Stimulated activated CD4-positive, alpha-beta T cell treated with anti-CD3 and anti-CD28 coated beads, TNF-alpha, amount 100 ng/mL, for 48 hours (primary cell): ENCODE results near the gene NEGR1.

Source experiments
- DNase-seq, 3 donors: peaks; one replicate each; pipeline ENCODE4 v3.0.0-alpha.2; 2020; ENCODE audit warnings: low read depth in 3 of 3

NEGR1 gene

DNA sequence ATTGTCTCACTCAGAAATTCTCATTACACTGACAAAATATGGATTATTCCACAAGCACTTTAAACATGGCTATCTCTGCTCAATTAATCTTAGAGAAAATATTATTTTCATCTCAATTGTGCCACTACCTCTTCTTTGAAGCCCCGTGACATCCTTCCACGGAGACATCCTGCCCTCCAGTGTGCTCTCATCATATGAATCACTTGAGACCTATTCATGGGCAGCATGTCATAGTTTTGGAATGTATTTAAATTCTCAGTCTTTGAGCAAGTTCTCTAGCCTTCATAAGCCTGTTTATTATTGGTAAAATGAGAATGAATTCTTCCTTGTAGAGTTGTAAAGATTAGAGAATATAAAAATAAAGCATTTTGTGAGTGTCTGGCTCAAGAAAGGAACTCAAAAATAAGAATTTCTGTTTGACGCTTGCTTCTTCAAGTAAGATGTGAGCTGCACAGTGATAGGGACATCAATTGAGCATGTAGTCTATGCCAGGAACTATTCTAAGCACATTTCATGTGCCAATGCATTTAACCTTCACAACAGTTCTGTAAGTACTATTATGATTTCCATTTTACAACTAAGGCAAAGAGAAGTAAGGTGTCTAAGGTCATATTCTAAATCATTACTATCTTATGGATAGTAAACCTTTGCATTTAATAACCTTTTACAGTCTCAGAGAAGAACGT lies 644.1 kb downstream of the NEGR1 start:
- no peak for DNase-seq

DNA sequence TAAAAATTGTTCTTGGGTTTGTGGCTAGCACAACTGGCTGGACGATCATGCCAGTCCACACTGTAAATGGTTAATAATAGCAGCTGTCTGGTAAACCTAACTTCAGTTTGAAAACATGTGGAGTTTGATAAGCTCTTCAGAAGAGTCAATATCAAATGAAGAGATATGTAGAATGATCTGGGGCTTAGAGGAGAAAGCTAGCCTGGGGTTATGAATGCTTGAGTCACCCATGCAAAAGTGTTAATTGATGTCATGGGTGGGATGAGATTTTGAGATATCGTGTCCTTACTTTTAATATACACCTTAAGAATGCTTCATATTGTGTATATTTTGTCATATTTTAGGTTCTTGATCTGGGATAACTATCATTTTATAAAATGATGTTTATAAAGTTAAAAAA lies 646.8 kb downstream of the NEGR1 start:
- no peak for DNase-seq

DNA sequence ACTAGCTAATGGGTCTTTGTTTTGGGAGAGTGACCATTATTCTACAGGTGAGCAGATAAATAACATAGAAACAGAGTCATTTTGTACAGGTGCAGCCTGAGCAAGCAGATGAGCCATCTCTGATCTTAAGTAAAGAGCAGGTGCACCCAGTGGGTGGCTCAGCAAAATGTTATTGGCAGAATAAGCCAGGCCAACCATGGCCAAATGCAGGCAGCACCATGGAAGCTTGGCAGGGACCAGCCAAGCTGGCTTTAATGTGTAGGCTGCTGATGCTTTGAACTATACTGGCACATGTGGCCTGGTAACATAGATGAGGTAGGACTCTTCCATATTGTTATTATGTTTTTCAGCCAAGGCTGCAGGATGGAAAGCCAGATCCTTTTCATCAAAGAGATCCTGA lies 648.2 kb downstream of the NEGR1 start:
- DNase-seq = no peak

DNA sequence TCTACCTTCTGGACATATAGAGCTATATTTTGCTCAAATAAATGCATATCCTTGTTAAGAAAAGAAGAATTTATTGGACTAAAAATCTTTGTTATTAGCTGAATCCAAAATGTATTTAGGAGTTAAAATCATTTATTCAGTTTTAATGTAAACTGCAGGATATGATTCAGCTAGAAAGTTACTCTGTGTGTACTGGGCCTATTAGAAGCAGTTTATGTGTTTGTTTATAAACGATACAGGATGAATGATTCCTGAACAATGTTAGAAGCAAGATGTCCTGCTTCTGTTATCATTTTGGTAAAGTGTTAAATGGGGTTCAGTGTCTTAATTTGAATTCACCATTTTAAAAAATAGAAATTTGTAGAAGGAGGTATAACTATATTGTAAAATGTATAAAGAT lies 652.3 kb downstream of the NEGR1 start:
- no peak for DNase-seq

DNA sequence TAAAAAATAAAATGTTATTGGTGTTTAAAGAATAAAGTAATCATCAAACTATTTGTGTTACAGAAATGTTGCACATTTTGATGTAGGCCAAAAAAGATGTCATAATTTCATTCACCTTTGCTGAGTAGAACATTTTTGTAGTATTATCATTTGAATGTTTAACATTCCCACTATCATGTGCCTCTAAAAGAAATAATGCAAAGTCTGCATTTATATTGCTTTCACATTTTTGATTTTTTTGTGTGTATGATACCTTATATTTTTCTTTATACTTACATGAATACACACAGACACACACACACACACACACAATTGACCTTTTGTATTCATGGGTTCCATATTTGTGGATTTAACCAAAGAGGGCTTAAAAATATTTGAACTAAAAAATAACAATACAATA lies 657.3 kb downstream of the NEGR1 start:
- no peak for DNase-seq

DNA sequence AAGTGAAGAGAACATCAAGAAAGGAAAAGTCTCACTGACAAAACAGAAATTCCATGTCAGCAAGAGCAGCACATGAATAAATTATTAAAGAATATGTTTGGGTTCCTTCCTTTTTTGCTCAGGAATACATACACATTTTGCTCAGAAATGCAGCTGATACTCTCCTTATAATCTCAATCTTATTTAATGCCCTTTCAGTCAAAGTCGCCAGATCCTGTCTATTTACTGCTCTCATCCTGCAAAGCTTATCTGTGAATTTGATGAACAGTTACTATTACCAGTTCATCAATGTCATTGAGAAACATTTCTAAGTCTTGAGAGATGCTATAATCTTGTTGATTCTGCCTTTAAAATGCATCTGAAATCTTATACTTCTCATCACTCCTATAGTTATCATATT lies 658.5 kb downstream of the NEGR1 start:
- DNase-seq = no peak

DNA sequence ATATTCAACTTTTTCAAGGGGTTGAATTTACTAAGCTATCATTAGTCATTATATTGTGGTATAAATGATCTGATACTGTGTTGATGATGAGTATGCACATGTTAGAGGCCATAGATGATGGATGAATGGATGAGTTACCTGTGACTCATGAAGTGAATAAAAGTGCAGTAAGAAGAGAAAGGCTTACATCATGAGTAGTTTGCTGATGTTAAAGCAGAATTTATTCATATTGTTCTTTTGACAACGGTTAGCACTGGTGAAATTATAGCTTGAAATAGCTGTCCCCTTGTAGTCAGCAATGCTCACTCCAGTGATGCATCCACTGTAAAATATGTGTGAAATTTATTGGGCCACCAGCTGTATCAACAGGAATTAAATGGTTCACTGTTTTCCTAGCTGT lies 660.6 kb downstream of the NEGR1 start:
- no peak for DNase-seq

DNA sequence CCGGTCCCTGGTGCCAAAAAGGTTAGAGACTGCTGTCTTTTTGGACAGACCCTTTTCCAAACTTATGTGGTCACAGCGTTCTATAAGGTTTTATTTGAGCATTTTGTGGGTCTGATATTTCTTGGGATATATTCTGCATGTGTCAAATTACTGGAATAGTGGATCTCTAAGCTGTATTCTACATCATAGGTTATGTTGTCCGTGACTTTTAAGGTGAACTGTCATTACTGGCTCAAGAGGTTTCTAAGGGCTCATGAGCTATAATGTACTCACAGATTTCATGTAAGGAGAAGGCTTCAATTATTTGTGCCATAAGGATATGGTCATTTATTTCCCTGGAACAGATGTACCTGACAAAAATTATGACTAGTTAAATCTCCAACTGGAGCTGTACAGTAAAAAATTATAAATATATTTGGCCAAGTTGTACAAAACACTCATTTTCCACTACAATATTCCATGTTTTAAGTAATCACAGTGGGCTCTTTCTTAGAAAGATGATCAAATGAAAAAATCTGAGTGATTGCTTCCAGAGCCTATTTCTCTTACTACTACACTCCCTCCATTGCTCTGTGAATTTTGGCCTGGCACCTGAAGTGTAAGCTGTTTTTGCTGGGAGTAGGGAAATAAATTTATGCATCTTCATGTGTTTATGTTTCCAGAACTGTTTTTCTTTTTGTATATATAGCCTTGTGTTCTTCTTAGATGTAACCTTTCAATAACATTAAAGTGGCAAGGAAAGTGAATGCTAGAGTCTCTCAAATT lies 663.4 kb downstream of the NEGR1 start:
- DNase-seq = no peak

DNA sequence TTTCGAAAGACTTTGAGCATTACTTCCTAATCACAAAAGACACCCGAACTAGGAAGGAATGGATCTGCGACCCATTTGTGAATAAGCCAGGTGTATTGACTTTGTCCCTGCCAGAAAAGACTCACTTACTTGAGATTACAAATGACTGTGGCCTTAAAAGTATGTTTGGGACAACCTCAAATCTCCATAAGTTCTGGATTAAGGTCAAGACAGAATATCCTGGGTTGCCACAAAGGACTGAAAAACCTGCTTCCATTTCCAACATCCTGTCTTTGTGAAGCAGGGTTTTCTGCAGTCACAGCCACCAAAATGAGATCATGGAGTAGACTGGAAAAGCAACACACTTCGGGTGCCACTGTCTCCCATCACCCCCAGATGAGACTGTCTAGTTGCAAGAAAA lies 664.1 kb downstream of the NEGR1 start:
- no peak for DNase-seq

DNA sequence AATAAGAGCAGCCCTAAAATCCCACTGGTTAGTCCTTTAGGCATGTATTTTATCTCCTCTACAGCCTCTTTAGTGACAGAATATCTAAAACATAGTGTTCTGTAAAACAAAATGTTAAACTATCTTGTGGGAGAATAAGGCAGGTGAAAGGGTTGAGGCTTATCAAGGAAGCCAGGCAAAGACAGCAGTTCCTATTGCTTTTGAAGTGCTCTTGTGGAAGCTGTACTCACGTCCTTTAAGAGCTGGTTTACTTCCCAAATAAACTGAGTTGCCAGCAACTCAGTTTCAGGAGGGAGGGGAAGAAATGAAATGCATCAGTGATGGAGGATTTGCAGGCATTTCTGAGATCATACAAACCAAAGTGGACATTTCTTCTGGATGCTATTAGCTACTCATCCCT lies 671.9 kb downstream of the NEGR1 start:
- no peak for DNase-seq

DNA sequence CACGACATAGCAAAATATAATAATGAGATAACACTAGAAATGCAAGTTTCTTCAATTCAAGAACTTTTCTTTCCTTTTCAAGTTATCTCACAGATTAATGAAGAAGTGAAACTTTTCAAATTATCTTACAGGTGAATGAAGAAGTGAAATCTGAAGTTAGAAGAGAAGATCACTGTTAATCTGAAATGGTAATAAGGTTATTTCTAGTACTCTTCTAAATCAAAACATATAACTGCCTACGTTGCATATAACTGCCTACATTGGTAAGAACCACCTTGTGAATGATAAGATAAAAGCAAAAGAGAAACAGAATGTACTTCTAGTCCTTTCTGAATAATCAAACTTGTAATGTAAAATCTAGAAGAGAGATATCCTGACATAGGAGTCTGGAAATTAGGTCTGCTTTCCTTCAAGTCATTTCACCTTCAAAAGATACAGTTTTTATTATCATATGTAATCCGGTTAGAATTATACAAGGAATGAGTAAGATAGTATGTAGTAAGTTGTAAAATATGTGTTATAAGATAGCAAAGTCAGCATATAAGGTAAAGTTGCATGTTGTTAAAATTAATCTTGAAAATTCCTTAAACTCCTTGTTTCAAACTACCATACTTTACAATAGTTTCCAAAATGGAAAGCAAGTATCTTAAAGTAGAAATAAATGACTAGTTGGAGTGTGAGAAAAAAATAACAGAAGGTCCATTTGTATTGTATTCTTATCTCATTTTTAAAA lies 679.1 kb downstream of the NEGR1 start:
- DNase-seq = no peak

DNA sequence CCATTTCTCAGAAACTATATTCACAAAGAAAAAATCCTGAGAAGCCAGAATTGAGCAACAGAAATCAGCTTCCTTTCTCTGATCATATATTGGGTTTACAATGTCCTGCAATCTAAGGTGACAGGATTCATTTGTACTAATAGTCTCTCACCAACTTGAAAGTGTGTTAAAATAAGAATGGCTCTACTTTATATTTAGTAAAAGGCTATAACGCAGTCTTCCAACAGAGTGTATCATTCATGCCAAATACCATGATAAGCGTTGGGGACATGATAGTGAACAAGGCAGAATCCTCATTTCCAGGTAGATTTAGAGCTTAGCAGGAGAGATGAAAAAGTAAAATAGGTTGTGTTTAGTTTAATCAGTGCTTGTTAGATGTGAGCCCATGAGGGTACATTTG lies 682.3 kb downstream of the NEGR1 start:
- no peak for DNase-seq

DNA sequence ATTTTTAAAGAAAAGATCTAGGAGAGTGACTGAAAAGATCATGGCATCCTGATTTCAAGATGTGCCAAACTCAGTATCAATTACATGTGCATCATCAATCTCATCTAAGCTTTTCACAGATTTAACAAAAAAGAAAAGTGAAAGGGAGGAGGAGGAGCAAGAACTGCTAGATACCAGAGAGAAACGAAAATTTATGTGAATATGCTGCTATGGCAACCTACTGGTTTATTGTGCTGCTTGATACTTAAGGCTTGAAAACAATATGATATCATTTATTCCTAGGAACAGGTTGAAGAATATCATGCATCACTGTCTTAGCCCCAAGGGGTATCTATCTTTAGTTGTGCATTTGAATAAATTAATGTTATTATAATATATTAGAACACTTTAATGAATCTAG lies 683.0 kb downstream of the NEGR1 start:
- no peak for DNase-seq

DNA sequence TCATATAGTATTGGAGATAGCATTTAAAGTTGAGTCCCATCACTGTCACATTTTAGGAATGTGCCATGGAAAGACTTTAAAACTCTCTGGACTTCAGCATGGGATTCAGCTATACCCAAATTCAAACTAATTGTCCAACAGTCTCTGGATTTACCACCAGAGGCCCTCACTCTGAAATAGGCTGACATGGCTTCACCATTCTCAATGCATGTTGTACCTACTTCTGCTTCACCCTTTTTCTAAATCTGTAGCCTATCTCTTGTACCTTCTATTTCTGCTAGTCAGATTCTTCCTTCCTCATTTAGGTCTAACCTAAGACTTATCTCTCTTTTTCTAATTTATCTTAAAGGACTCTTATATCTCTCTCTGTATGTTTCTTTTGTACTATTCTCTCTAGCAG lies 688.8 kb downstream of the NEGR1 start:
- no peak for DNase-seq

DNA sequence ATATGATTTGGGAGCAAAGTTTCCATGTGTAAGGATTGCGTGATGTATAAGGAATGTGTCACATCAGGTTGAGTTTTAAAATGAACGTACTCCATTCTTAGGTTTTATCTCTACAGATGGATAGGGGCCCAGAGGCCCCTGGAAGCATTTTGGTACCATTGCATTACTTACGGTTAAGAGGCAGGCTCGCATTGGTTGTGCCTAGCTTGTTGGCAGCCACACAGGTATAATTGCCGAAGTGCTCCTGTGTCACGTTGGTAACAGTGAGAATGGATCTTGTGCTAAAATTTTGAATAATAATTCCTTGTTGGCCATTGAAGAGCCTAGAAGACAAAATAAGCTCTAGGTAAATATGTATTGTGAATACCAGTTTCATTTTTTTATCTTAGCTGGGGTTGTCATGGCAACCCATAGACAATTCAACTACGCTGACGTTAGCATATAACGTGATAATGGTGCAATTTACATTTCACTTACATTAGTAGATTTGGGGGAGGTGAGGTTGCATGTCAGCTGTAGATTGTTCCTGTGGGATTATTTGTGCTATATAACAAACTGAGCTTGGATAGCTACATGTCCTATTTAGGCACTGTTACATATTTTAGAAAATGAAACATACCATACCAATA lies 689.6 kb downstream of the NEGR1 start:
- DNase-seq = no peak

DNA sequence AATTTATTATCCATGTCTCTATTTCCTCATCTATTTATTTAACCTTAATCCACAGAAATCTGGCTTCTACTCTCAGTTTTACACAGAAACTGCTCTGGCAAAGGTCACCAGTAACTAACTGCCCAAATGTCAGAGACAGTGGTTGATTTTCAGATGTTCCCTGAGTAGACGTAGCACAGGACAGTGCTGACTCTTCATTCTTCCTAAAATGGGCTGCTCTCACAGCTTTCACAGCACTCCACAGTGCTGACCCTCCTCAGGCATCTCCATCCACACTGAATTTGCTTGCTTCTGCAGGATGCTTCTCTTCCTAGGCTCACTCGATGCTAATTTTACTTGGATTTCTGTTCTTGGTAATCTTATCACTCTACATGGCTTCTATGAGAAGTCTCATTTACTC lies 693.3 kb downstream of the NEGR1 start:
- DNase-seq = no peak

DNA sequence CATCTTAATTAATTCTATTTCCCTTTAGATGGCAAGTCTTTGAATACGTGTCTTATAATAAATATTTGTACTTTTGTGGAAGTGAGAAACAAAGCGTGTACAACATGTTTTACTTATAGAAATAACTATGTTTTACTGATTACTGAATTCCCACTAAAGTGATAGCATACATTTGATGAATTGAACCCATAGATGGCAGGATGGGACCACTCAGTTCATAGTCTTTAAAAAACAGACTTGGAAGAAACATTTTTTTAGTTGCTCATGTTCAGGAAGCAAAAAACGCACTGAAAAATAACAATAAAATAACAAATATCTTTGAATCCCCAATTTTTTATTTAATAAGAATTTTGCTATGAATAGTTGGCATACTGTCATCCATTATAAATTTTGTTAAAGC lies 694.4 kb downstream of the NEGR1 start:
- DNase-seq = no peak

DNA sequence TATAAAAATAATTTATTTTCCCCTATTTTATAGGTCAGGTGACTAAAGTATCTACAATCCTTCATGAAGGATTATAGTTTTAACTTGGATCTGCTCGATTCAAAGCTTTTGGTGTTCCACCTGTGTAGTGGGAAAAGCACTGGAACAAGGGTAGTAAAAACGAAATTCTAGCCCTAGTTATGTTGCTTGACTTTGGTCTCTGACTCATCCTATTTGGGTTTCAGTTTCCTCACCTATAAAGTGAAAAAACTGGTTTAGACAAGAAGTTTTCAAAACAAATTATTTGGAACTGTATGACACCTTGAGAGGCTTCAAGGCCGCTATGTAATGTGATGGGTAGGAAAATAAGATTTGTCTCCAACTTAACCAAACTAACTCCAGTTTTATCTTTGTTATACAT lies 696.3 kb downstream of the NEGR1 start:
- no peak for DNase-seq

DNA sequence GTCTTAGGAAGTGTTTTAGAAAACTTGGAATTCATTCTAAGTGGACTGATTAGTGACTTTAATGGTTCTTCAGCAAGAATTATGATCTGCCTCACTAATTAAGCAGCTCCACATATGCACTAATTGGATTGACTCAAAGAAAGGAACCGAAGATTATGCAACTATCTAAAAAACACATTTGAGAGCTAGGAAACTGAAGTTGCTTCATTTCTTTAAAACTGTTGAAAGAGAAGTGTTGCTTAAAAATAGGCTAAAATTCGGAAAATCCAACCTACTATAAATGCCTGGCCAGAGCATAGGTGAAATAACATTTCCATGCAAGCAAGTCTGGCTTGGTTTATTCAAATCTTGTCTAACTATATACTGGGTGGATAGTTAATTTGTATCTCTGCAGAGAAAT lies 698.6 kb downstream of the NEGR1 start:
- no peak for DNase-seq

DNA sequence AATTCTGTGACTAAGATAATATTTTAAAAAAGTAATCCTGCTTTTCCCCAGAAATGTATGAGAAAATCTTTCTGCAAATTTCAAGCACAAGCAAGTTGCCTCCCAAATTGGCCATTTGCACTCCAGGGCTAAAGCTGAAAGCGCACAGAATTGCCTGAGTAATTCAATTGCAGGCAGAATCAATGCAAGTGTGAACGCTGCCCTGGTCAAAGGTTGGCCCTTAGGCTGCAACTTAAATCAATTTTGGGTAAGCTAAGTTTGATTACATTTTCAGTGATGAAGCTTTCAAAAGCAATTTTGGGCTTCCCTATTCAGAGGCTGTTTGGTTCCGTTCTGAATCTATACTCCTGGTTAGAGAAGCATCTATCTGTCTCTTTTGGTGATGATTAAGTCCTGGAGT lies 699.7 kb downstream of the NEGR1 start:
- DNase-seq = no peak

DNA sequence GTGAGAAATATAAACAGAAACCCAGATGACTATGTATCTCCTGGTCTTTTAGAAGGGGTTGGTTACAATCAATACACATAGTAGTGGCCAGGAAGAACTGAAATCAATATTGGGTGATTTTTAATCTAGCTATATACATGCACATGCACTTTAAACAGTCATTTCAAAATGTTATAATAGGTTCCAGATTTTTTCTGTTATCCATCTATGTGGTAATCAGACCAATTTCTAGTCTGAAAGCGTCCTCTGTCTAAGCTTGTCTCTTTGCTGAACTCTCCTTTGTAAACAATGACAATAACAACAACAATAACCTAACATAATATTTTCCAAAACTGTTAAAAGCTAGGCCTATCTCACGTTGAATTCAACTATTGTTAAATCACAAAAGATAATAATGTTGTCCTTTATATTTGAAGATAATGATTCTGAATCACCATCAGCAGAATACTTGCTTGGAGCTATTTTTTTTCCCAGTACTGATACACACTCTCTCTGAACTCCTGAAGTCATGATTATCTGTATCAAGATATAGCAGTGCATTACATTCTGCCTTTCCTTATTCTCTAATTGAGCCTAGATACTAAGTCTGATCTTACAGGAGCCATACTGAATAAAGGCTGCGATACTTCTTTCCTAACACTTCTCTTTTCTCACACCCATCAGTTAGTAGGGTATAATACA lies 704.7 kb downstream of the NEGR1 start:
- no peak for DNase-seq

DNA sequence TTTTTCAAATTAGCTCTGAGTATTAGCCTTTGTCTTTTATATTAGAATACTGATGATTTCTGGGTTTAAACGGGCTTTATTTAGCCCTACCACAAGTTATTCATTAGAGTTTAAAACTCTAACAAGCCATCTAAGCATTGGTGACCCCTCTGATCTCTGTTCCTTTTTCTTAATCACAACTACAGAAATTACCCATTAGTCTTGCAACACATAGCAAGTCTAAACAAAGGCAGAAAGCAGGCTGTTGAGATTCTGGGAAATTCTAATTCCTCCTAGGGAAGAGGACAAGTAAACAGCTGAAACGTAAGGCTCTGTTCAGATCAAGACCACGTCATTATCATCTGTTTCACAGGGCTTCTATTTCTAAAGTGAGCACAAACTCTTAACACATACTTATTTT lies 710.3 kb downstream of the NEGR1 start:
- no peak for DNase-seq
